Tibial artery (tissue), 4 donors: ENCODE measurements around the gene ASXL2.
"Not testable (repeated sequence)": the region's sequence is repeated elsewhere in the genome, so short reads cannot be mapped to it uniquely, and the experiment has no call there.

Experiments used
- DNase-seq, 2 donors: peaks; one replicate each; pipeline ENCODE4 v3.0.0-alpha.2; 2019
- H3K27ac ChIP-seq, 2 donors: fragments of 200-600 bp; sonication (generic) in 1 of 2; 1 replicate in 1 of 2; 2 replicates in 1 of 2; pipeline ENCODE4 v1.5.1; 2018 to 2019; ENCODE audit warnings: mild to moderate bottlenecking in 1 of 2
- H3K27me3 ChIP-seq, 2 donors: fragments of 200-600 bp; sonication (generic) in 1 of 2; one replicate each; pipeline versions ENCODE4 v1.5.1 to v1.6.0; 2016 to 2019
- H3K36me3 ChIP-seq, 3 donors: fragments of 200-600 bp; sonication (generic) in 2 of 3; one replicate each; pipeline ENCODE4 v1.5.1; 2016 to 2019; ENCODE audit warnings: mild to moderate bottlenecking in 2 of 3
- H3K4me1 ChIP-seq, 4 donors: fragments of 200-600 bp; sonication (generic) in 2 of 4; 1 replicate in 3 of 4; 2 replicates in 1 of 4; pipeline ENCODE4 v1.5.1; 2016 to 2019
- H3K4me3 ChIP-seq, 2 donors: fragments of 200-600 bp; sonication (generic) in 1 of 2; 1 replicate in 1 of 2; 2 replicates in 1 of 2; pipeline ENCODE4 v1.5.1; 2018 to 2019; ENCODE audit warnings: mild to moderate bottlenecking in 2 of 2
- H3K9me3 ChIP-seq, 3 donors: fragments of 200-600 bp; sonication (generic) in 1 of 3; one replicate each; pipeline ENCODE4 v1.5.1; 2016 to 2019
- CTCF ChIP-seq, 2 experiments: fragments of 200-600 bp in 1 of 2; fragments of 450-650 bp in 1 of 2; IDR thresholded peaks; one replicate each; pipeline ENCODE4 v1.5.1; 2017 to 2019; ENCODE audit warnings: antibody characterized with exemption in 2 of 2, mild to moderate bottlenecking in 1 of 2, moderate library complexity in 1 of 2
- intact Hi-C: fragments of 100-400 bp; cut with DNase I; formaldehyde crosslinking; loops from one replicate; pipeline ENCODE4 v1.15.0; 2023; ENCODE audit warnings: low total_unique reads

ASXL2 gene

GRCh38 chr2:25833566-25833965, 44.7 kb downstream of the ASXL2 start:
- Histone ChIP-seq H3K27me3 (no peaks in the 10 kb centered on the region), H3K9me3 (peaks cover 0 to 7% (median 0%) of the 10 kb centered on the region in 3 donors), H3K36me3 (peaks cover 0 to 11% (median 10%) of the 10 kb centered on the region in 3 donors), H3K4me3 (no peak overlapping the region), H3K4me1 (no peaks in the 10 kb centered on the region), H3K27ac (no peak overlapping the region)
- intact Hi-C loops, result no loop called here
- no peak for DNase-seq
- no peak for TF ChIP-seq CTCF (IDR thresholded peaks at IDR 0.05)

GRCh38 chr2:25832897-25833296, 45.4 kb downstream of the ASXL2 start:
- no peaks in the 10 kb centered on the region for H3K4me1 ChIP-seq
- peaks cover 0 to 7% (median 0%) of the 10 kb centered on the region in 3 donors for H3K9me3 ChIP-seq
- TF ChIP-seq CTCF (IDR thresholded peaks at IDR 0.05), result no peak
- H3K4me3 ChIP-seq, result no peak overlapping the region
- H3K27ac ChIP-seq, result no peak overlapping the region
- DNase-seq, result no peak
- intact Hi-C loops, result no loop called here
- H3K27me3 ChIP-seq, result no peaks in the 10 kb centered on the region
- peaks cover 0 to 11% (median 10%) of the 10 kb centered on the region in 3 donors for H3K36me3 ChIP-seq

- H3K9me3 ChIP-seq, result peaks cover 0 to 7% (median 0%) of the 10 kb centered on the region in 3 donors
- H3K36me3 ChIP-seq, result peaks cover 0 to 11% (median 10%) of the 10 kb centered on the region in 3 donors
- no peaks in the 10 kb centered on the region for H3K4me1 ChIP-seq
- no peak overlapping the region for H3K27ac ChIP-seq
- H3K4me3 ChIP-seq, result no peak overlapping the region
- H3K27me3 ChIP-seq, result no peaks in the 10 kb centered on the region
- DNase-seq, result no peak
- TF ChIP-seq CTCF (IDR thresholded peaks at IDR 0.05), result no peak
- intact Hi-C loops, result no loop called here
These were observed 46.4 kb downstream of the ASXL2 start for GRCh38 chr2:25831746-25832449.

GRCh38 chr2:25829828-25830227, 48.5 kb downstream of the ASXL2 start:
- H3K27me3 ChIP-seq, result no peaks in the 10 kb centered on the region
- peaks cover 0 to 11% (median 10%) of the 10 kb centered on the region in 3 donors for H3K36me3 ChIP-seq
- intact Hi-C loops, result no loop called here
- TF ChIP-seq CTCF (IDR thresholded peaks at IDR 0.05), result no peak
- DNase-seq, result no peak
- no peak overlapping the region for H3K4me3 ChIP-seq
- H3K4me1 ChIP-seq, result no peaks in the 10 kb centered on the region
- H3K9me3 ChIP-seq, result peaks cover 0 to 7% (median 0%) of the 10 kb centered on the region in 3 donors
- H3K27ac ChIP-seq, result no peak overlapping the region

- H3K4me1 ChIP-seq, result no peaks in the 10 kb centered on the region
- intact Hi-C loops, result no loop called here
- H3K27me3 ChIP-seq, result no peaks in the 10 kb centered on the region
- TF ChIP-seq CTCF (IDR thresholded peaks at IDR 0.05), result no peak
- no peak for DNase-seq
- peaks cover 0 to 11% (median 10%) of the 10 kb centered on the region in 3 donors for H3K36me3 ChIP-seq
- H3K4me3 ChIP-seq, result no peak overlapping the region
- peaks cover 0 to 7% (median 0%) of the 10 kb centered on the region in 3 donors for H3K9me3 ChIP-seq
- no peak overlapping the region for H3K27ac ChIP-seq
These were observed 48.9 kb downstream of the ASXL2 start for GRCh38 chr2:25829377-25829704.

- H3K27me3 ChIP-seq, H3K4me3 ChIP-seq, H3K36me3 ChIP-seq, H3K4me1 ChIP-seq, H3K27ac ChIP-seq, intact Hi-C loops, DNase-seq, H3K9me3 ChIP-seq: not testable (repeated sequence)
These were observed 49.5 kb downstream of the ASXL2 start for GRCh38 chr2:25828532-25829376.
